Stimulated activated CD4-positive, alpha-beta T cell treated with anti-CD3 and anti-CD28 coated beads, Interleukin-15, amount 100 ng/mL, for 48 hours (primary cell): ENCODE results near the gene LRRFIP2.
"Not testable (repeated sequence)": the region's sequence is repeated elsewhere in the genome, so short reads cannot be mapped to it uniquely, and the experiment has no call there.

Source experiments
- DNase-seq, 2 donors: peaks; one replicate each; pipeline ENCODE4 v3.0.0-alpha.2; 2020; ENCODE audit warnings: low read depth in 2 of 2

The LRRFIP2 gene, protein sequence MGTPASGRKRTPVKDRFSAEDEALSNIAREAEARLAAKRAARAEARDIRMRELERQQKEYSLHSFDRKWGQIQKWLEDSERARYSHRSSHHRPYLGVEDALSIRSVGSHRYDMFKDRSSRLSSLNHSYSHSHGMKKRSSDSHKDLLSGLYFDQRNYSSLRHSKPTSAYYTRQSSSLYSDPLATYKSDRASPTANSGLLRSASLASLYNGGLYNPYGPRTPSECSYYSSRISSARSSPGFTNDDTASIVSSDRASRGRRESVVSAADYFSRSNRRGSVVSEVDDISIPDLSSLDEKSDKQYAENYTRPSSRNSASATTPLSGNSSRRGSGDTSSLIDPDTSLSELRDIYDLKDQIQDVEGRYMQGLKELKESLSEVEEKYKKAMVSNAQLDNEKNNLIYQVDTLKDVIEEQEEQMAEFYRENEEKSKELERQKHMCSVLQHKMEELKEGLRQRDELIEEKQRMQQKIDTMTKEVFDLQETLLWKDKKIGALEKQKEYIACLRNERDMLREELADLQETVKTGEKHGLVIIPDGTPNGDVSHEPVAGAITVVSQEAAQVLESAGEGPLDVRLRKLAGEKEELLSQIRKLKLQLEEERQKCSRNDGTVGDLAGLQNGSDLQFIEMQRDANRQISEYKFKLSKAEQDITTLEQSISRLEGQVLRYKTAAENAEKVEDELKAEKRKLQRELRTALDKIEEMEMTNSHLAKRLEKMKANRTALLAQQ

DNA sequence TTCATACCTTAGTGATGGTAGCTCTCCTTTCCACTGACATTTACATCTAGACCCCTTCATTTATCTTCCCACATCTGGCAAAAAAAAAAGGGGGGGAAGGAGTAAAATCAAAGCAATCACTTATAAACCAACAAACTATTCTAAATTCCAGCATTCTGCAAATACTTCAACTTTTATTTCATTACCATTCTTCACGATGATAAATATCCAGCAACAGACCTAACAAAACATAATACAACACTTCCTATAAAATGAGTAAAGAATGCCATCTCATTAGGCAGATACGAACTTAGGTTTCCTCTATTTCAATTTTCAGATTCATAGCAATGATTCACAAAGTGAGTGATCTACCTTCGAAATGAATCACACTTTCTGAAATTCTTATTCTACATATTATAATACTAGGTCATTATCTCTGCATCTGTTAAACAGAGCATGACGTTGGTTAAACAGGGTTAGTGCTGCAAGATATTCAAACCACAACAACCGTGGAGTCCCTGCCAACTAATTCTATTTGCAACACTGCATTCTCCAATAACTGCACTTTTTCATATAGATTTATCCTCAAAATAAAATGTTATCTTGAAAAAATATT is at the start of gene LRRFIP2:
TSS of gene LRRFIP2 (minus strand) at position 51 of the 595 bp plus-strand sequence. CDS start 25,599 bp downstream, outside the sequence.
- no peak for DNase-seq

DNA sequence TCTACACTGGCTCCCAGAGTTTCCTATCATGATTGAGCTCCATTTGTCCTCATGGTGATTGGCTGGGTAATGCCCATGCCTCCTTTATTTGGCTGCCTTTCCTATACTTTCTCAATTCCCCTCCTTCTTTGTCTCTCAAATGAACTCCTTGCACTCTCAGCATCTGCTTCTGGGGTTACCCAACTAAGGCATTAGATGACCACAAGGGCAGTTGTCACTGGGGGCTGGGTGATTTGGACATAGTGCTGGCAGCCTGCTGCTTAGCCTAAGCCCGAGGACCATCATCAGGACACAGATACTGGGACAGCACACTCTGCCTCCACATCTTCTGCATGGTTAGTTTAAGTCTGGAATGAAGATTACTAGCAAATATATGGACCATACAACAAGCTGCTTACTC is 49.2 kb upstream of the LRRFIP2 start:
- no peak for DNase-seq

DNA sequence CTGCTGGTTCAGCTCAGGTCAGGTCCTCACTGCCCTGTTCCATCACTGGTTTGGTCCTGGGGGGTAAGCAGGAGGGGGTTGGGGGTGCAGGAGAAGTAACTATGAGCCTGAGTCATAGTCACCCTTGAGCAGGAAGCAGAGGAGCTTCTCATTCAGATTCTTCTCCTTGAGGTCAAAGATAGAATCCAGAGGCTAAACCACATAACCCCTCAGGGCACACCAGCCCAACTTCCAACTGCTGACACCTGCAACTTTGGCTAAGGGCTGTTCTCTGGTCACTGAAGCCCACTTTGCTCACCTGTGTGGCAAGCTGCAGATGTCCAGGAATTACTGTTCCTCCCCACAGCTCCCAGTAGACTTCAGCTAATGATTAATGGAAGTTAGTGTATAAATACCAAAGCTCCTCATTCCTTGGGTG is 48.8 kb upstream of the LRRFIP2 start:
- DNase-seq: no peak

DNA sequence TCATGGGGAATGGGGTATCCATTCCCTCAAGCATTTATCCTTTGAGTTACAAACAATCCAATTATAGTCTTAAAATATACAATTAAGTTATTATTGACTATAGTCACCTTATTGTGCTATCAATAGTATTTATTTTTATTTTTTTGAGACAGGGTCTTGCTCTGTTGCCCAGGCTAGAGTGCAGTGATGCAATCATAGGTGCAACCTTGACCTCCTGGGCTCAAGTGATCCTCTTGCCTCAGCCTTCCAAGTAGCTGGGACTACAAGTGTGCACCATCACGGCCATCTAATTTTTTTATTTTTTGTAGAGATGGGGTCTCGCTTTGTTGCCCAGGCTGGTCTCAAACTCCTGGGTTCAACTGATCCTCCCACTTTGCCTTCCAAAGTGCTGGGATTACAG is 48.2 kb upstream of the LRRFIP2 start:
- not testable (repeated sequence) for DNase-seq

DNA sequence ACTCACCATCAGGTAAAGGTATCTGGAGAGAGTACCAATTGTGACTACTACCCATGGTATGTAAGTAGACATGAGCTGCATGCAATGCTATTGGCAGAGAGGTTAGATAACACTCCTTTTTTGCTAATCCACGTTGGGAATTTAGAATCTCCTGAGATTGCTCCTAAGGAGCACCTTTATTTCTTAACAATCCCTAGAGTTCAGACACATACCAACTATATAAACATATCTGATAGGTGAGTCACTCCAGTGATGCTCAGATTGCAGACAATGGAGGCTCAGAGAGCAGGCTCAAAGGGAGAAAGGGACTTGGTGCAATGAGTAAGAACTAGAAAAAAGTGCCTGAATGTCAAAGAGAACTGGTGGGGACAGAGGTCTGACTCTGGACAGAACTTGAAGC is 47.0 kb upstream of the LRRFIP2 start:
- DNase-seq: no peak

DNA sequence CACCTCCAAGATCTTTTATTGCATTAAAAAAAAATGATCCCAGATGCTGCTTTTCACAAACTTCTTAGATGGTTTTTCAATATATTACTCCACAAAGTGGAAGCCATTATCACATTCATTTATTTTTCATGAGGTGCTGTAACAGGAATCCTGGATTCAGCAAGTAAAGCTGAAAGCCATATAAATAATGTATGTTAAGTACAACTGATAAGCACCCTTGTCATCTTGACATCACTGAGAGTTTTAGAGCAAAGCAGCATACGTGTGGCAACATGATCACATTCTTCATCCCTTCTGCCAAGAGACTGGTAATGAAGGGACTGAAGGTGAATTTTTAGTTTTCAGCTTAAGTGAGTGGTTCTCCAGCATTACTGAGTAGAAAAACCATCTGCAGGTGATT is 44.9 kb upstream of the LRRFIP2 start:
- DNase-seq: no peak

DNA sequence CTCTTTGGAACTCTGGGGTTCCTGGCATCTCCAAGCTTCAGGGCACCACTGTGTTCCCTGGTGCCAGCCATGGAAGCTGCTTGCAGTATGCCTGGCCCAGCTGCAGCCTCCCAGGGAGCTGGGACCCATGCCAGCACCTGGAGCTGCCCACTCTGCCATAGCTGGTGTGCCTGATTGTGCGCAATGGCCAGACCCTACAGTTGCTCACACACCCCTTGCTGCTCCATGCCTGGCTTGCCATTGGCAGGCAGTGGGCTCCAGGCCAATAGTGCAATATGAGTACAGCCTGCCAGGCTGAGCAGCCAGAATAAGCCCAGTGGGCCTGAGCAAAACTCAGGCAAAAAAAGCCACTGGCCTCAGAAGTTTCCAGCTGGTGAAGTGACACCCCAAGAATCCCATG is 43.8 kb upstream of the LRRFIP2 start:
- no peak for DNase-seq

DNA sequence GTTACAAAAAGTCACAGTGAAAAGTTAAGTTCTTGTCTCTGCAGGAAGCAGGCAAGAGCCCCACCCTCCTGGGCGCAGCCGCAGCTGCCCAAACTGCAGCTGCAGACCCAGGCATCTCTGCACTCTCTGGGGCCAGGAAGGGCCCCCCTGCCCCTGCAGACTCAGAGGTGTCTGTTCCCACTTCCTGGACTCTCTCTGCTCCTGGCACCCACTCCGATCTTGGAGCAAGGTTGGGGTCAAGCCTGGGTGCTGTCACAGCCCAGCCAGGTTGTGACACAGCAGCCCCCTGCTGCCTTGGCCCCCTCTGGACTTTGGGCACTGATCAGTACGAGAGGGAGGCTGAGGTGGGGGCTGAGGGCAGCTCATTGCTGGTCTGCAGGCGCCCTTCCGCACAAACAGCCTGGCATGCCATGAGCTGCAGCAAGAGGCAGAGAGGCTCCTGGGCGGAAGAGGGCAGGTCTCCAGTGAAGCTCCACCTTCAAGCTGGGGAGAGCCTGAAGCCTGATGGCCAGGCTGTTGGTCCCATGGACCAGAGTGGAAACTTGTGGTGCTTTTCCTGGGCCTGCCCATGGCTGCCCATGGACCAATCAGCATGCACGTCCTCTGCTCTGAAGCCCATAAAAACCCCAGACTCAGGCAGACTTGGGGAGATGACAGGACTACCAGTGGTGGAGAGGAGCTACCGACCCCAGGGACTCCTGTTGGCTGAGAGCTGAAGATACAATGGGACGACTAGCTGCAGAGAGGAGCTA is 42.9 kb upstream of the LRRFIP2 start:
- no peak for DNase-seq

DNA sequence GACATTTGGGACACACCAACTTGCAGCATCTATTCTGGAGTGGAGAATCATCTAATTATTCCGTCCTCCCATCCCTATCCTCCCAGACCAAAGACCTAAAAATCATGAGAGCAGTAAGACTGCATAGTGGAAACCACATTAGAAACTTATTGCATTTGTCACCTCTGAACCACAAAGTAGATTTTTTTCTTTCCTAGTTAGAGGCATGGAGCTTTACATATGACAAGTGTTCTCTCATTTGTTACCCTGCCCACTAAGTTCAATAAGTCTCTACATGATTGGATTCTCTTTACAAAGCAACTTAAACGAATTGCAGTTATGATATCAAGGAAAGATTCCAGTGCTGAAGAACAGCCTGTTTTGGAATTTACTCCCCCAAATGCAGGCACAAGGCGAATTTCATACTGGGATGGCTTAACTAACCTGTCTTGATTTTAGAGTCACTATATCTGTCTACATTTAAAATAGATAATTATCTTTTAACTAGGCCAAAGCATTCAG is 42.3 kb upstream of the LRRFIP2 start:
- DNase-seq: no peak

DNA sequence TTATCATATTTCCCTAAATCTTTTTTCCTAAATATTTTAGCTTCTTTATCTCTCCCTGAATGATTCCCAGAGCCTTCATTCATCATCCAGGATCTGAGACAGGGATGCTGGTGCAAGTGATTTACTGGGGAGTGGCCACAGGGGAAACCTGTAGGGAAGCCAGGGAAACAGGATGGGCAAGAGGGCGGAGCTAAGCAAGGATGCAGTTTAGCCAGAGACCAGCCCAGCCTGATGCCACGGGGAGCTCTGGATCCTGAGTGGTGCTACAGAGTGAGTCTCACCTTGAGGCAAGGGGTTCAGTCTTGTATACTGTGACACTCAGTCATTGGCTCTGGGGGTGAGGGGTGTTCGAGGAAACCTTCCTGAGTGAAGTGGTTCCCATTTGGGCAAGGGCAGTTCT is 39.7 kb upstream of the LRRFIP2 start:
- no peak for DNase-seq

DNA sequence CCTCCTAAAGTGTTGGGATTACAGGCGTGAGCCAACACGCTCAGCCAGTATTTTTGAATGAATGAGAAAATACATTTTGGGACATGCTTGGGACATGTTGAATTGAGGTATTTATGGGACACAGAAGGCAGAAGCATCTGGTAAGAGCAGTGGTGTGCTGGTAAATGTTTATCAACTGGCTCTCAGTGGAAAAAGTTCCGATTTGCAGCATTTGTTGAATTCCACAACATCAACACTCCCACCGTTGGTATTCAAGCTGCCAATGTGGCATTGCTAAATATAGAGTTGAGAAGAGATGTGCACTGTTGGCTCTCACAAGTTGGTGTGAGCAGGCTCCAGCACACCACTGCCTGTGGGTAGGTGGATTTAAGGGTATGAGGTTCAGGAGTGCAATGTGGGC is 35.8 kb upstream of the LRRFIP2 start:
- DNase-seq: no peak

DNA sequence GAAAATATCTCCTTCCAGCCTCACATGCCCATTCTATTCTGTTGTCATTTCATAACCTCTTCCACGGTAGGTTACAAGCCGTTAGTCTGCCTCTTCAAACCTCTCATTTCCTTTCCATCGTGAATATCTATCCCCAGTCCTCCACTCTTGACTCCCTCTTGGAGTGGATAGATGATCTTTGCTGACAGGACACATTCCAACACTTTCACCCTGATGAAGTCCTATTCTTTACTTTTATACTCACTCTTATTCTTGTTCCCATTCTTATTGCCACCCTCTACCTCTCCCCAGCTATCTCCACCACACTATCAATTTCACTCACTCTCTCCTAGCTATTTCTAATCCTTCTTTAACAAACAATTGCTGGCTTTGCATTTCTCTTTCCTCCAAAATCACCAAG is 34.2 kb upstream of the LRRFIP2 start:
- not testable (repeated sequence) for DNase-seq

DNA sequence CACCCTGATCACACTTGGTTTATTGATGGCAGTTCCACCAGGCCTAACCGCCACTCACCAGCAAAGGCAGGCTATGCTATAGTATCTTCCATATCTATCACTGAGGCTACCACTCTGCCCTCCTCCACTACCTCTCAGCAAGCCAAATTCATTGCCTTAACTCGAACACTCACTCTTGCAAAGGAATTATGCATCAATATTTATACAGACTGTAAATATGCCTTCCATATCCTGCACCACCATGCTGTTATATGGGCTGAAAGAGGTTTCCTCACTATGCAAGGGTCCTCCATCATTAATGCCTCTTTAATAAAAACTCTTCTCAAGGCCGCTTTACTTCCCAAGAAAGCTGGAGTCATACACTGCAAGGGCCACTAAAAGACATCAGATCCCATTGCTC is 33.6 kb upstream of the LRRFIP2 start:
- not testable (repeated sequence) for DNase-seq

DNA sequence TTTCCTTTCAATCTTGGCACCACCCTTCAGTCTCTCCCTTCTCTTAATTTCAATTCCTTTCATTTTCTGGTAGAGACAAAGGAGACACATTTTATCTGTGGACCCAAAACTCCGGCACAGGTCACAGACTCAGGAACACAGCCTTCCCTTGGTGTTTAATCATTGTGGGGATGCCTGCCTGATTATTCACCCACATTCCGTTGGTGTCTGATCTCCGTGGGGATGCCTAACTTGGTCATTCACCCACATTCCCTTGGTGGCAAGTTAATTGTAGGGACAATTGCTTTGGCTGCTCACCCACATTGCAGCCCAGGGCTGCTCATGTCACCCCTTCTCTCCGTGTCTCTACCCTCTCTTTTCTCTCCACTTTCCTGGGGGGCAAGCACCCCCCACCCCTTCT is 31.7 kb upstream of the LRRFIP2 start:
- DNase-seq: not testable (repeated sequence)

DNA sequence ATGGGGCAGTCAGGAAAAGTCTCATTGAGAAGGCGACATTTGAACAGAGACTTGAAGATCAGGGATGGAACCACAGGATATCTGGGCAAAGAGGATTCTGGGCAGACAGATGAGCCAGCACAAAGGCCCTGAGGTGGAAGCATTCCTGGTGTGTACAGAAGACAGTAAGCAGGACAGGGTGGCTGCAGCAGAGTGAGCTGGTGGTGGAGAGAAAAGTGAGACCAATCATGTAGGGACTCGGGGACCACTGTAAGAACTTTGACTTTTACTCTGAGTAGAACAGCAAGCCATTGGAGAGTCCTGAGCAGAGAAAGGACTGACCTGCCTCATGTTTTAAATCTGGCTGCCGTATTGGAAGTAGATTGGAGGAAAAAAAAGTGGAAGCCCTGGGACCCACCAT is 29.9 kb upstream of the LRRFIP2 start:
- DNase-seq: no peak

DNA sequence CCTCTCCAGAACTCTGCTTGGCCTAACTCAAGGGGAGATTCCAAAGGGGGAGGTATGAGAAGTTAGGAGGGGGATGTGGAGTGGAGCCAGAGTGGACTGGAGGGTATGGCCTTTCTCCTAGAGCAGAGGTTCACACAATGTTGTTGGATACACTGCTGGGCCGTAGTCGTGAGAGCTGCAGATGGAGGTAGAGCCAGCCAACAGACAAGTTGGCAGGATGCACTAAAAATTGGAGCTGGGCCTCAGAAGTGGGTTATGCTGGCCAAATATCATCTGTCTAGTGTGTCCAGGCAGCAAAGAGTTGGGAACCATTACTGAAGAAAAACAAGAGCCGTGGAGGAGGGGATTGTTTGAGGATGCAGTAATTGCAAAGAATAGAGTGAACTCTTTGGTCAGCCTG is 27.7 kb upstream of the LRRFIP2 start:
- DNase-seq: no peak

DNA sequence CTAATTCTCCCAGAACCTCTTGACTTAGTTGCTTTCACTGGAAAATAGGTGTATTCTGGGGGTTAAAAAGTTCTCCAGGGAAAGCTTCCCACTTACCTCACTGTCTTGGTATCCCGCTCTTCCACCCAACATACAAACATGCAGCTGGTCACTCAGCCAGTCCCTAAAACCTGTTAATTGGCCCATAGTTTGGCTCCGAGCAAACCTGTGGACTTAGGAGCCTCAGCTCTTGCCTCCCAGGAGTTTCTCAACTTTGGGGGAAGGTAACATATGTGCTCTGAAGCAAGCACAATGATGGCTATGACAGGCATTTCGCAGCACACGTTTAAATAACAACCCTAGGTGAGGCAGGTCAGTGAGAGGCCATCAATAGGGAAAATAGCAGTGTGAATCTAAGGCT is 25.8 kb upstream of the LRRFIP2 start:
- DNase-seq: no peak

DNA sequence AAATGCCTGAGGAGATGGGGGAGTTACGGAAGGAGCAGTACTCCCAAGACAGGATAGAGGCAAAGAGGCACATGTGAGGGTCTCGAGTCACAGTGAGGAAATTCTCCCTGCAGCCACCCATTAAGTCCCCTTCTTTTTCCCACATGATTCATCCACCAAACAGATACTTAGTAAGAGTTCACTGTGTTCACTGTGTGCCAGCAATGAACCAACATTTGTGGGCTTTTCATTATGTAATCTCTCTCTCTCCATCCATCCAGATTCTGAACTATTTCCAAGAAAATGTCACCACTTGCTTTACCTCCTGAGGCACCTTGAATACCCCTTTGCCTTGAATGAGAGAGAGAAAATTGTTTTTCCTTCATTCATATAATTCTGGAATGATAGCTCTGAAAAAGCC is 24.6 kb upstream of the LRRFIP2 start:
- no peak for DNase-seq

DNA sequence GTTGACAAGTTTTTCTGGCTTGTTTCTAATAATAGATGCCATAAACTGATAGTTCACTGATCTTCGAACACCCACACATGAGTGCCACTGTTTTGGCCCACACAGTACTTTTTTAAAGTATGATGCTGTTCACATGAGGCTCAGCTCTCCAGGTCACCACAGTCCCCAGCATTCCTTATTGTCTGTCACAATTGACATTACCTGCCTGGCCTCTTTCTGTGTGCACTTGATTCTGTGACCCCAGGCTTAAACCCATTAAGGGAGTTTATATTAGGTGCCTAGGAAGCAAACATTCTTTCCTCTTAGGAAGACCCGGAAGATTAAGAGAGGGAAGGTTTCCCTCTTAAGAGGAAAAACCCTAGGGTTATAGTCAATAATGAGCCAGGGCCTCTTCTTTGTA is 24.2 kb upstream of the LRRFIP2 start:
- DNase-seq: no peak

DNA sequence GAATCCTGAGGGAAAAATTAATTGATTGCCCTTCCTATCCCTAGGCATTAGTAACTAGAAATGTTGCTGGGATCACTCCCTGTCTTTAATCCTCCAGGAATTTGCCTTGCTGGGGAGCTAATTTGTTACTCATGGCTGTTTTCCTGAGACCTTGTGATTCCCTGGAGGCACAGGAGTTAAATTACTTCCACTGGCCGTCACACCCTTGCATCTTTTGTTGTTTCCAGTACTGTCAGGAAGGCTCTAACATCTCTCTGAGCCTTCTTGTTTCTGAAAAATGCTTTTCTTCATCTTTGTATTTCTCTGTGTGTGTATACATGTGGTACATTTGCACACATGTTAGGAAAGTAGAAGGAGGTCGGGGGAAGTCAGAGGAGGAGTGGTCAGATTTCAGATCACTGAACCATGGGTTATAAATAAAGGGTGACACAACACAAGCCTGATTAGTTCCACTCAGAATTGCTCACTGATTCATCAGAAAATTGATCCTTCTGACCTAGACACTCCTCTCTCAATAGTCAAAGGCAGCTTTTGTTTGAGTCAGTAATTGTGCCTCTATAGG is 23.5 kb upstream of the LRRFIP2 start:
- no peak for DNase-seq

DNA sequence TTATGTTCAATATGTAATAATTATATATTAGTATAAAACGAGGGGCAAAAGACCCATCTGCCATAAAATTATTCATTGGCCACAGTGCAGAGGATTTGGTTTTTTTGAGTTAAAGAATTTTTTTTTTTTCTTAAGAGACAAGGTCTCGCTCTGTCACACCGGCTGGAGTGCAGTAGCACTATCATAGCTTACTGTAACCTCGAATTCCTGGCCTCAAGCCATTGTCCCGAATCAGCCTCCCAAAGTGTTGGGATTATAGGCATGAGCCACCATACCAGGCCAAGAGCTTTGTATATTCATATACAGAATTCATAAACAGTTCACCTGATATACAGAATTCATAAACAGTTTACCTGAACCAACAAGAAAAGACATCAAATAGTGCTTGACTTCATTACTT is 20.2 kb upstream of the LRRFIP2 start:
- no peak for DNase-seq

DNA sequence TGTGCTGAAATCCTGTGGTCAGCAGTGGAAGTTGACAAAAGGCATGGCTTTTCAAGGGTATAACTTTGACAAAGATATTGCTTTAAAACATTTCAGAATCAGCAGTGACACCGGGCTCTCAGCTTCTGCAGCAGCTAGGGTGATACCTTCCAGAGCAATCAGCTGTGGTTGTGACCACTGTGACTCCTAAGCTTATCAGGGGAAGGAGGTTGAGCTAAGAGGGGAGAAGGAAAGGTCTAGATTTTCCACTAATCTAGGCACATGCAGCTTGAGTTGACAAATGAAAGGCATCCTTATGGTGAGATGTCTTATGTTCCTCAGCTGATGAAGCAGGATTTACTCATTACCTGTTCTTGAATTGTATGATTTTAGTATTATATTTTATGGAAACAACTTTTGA is 16.3 kb upstream of the LRRFIP2 start:
- no peak for DNase-seq
